Caki2 (cell line): ENCODE measurements around the gene F13B. TPM values are rescaled to one million over a fixed set of nuclear protein-coding genes. Genes with fewer than 3 reads are reported as not detected.
A peak's percentile ranks its signal among the peaks of the same experiment; 100 is the strongest.
"Not testable (repeated sequence)": the region's sequence is repeated elsewhere in the genome, so short reads cannot be mapped to it uniquely, and the experiment has no call there.

Experiments
- DNase-seq: peaks from one replicate; pipeline ENCODE4 v3.0.0-alpha.2; 2015; ENCODE audit warnings: low read depth
- in situ Hi-C: cut with HindIII; loops from 2 replicates; pipeline ENCODE4 v1.10.0; 2016; ENCODE audit warnings: low sequenced_read_pairs, low pct_unique_long_range_greater_than_20kb, mixed read lengths
- total RNA-seq: library from RNA; depleted of rRNA; stranded (reverse); fragments of >200 nt; shearing (Covaris generic); gene quantifications from 2 replicates; pipeline ENCODE4 v1.2.3, GENCODE V29; 2014; ENCODE audit warnings: low replicate concordance; rRNA removed

Gene F13B
- total RNA-seq, 1 experiment from 2014 or later: not detected

GRCh38 chr1:196993916-196994315 lies 73.1 kb downstream of the F13B start:
- in situ Hi-C loops: no loop called here
- no peak for DNase-seq

GRCh38 chr1:196991919-196992651 lies 75.0 kb downstream of the F13B start:
- in situ Hi-C loops: not testable (repeated sequence)

More at GRCh38 chr1:196991919-196992651, 75.0 kb downstream of the F13B start:
- DNase-seq: peak; percentile 59

Other genes starting within 250 kb of the F13B start
- 1.0 TPM in 1 of 2 replicates, not detected in the other for gene CFHR1, start 247.5 kb downstream of the F13B start, total RNA-seq
- gene CFHR4, start 179.2 kb downstream of the F13B start, total RNA-seq: not detected in 2 replicates
- not detected in 2 replicates for gene CFHR2, start 123.5 kb downstream of the F13B start, total RNA-seq
- not detected in 2 replicates for gene CFHR5, start 89.7 kb downstream of the F13B start, total RNA-seq
- gene ASPM, start 79.4 kb upstream of the F13B start, total RNA-seq: 14.5 and 21.4 TPM in 2 replicates
- 9.1 and 14.0 TPM in 2 replicates for gene ZBTB41, start 134.0 kb upstream of the F13B start, total RNA-seq
- gene CRB1, start 201.0 kb upstream of the F13B start, total RNA-seq: 0.30 TPM in 1 of 2 replicates, not detected in the other